SK-N-SH treated with all-trans-retinoic acid at 6 μM for 48 hours (cell line): ENCODE data around the gene CABP1.

Experiments
- ATAC-seq: fragments of 200-7000 bp; cut with Tn5 transposase; 3 replicates; pipeline ENCODE4 v1.9.1; 2020; ENCODE audit warnings: mild to moderate bottlenecking, moderate library complexity
- ARNTL ChIP-seq: fragments of 450-650 bp; formaldehyde crosslinking; IDR thresholded peaks from 2 replicates; pipeline ENCODE4 v1.5.0; 2020; ENCODE audit warnings: low read depth, mild to moderate bottlenecking, moderate library complexity, borderline replicate concordance
- BACH2 ChIP-seq: fragments of 250-450 bp; sonication (Bioruptor Pico); IDR thresholded peaks from 2 replicates; pipeline ENCODE4 v1.9.0; 2021; ENCODE audit warnings: mild to moderate bottlenecking, borderline replicate concordance
- CREB5 ChIP-seq: fragments of 250-450 bp; sonication (Bioruptor Pico); IDR thresholded peaks from 2 replicates; pipeline ENCODE4 v1.5.1; 2020; ENCODE audit warnings: low read depth, mild to moderate bottlenecking, moderate library complexity
- CSDC2 ChIP-seq: fragments of 250-450 bp; sonication (Bioruptor Pico); IDR thresholded peaks from 2 replicates; pipeline ENCODE4 v1.5.0; 2020; ENCODE audit warnings: mild to moderate bottlenecking, moderate library complexity
- ESRRG ChIP-seq: fragments of 250-450 bp; sonication (Bioruptor Pico); IDR thresholded peaks from 2 replicates; pipeline ENCODE4 v1.6.1; 2021; ENCODE audit warnings: mild to moderate bottlenecking
- GLIS3 ChIP-seq: fragments of 250-450 bp; sonication (Bioruptor Pico); IDR thresholded peaks from 2 replicates; pipeline ENCODE4 v1.5.0; 2020; ENCODE audit warnings: mild to moderate bottlenecking, moderate library complexity
- ISL1 ChIP-seq: fragments of 250-450 bp; sonication (Bioruptor Pico); IDR thresholded peaks from 2 replicates; pipeline ENCODE4 v2.1.2; 2022; ENCODE audit warnings: mild to moderate bottlenecking, moderate library complexity
- POU6F1 ChIP-seq: fragments of 250-450 bp; sonication (Bioruptor Pico); IDR thresholded peaks from 2 replicates; pipeline ENCODE4 v1.8.0; 2021; ENCODE audit warnings: low read depth, mild to moderate bottlenecking, moderate library complexity, borderline replicate concordance
- PPARA ChIP-seq: fragments of 250-450 bp; sonication (Bioruptor Pico); IDR thresholded peaks from 2 replicates; pipeline ENCODE4 v1.5.0; 2020; ENCODE audit warnings: mild to moderate bottlenecking, borderline replicate concordance
- RARB ChIP-seq: fragments of 250-450 bp; sonication (Bioruptor Pico); IDR thresholded peaks from 2 replicates; pipeline ENCODE4 v1.8.0; 2021; ENCODE audit warnings: mild to moderate bottlenecking, moderate library complexity
- SNAI2 ChIP-seq: fragments of 250-450 bp; sonication (Bioruptor Pico); IDR thresholded peaks from 2 replicates; pipeline ENCODE4 v1.5.0; 2020; ENCODE audit warnings: mild to moderate bottlenecking, moderate library complexity
- TCF4 ChIP-seq: fragments of 250-450 bp; sonication (Bioruptor Pico); IDR thresholded peaks from 2 replicates; pipeline ENCODE4 v1.8.0; 2021; ENCODE audit warnings: mild to moderate bottlenecking, moderate library complexity, borderline replicate concordance
- TOX ChIP-seq: fragments of 250-450 bp; sonication (Bioruptor Pico); IDR thresholded peaks from 2 replicates; pipeline ENCODE4 v1.8.0; 2021; ENCODE audit warnings: mild to moderate bottlenecking, moderate library complexity, borderline replicate concordance
- ZC3H10 ChIP-seq: fragments of 250-450 bp; sonication (Bioruptor Pico); IDR thresholded peaks from 2 replicates; pipeline ENCODE4 v1.5.1; 2021; ENCODE audit warnings: mild to moderate bottlenecking, moderate library complexity
- ZFP30 ChIP-seq: fragments of 450-650 bp; formaldehyde crosslinking; IDR thresholded peaks from 2 replicates; pipeline ENCODE4 v1.5.0; 2022; ENCODE audit warnings: mild to moderate bottlenecking, moderate library complexity
- ZNF565 ChIP-seq: fragments of 450-650 bp; formaldehyde crosslinking; conservative IDR thresholded peaks from 2 replicates; pipeline ENCODE4 v1.5.0; 2020; ENCODE audit warnings: low read depth, mild to moderate bottlenecking, moderate library complexity
- TF ChIP-seq, protein P1 (sequence below): fragments of 250-450 bp; sonication (Bioruptor Pico); IDR thresholded peaks from 2 replicates; pipeline ENCODE4 v1.8.0; 2020; ENCODE audit warnings: mild to moderate bottlenecking, moderate library complexity, borderline replicate concordance
- TF ChIP-seq, protein P2 (sequence below): fragments of 250-450 bp; sonication (Bioruptor Pico); IDR thresholded peaks from 2 replicates; pipeline ENCODE4 v1.5.0; 2020; ENCODE audit warnings: mild to moderate bottlenecking, moderate library complexity
- TF ChIP-seq, protein P3 (sequence below): fragments of 250-450 bp; sonication (Bioruptor Pico); IDR thresholded peaks from 2 replicates; pipeline ENCODE4 v1.5.1; 2021; ENCODE audit warnings: mild to moderate bottlenecking, moderate library complexity

CABP1 gene

DNA sequence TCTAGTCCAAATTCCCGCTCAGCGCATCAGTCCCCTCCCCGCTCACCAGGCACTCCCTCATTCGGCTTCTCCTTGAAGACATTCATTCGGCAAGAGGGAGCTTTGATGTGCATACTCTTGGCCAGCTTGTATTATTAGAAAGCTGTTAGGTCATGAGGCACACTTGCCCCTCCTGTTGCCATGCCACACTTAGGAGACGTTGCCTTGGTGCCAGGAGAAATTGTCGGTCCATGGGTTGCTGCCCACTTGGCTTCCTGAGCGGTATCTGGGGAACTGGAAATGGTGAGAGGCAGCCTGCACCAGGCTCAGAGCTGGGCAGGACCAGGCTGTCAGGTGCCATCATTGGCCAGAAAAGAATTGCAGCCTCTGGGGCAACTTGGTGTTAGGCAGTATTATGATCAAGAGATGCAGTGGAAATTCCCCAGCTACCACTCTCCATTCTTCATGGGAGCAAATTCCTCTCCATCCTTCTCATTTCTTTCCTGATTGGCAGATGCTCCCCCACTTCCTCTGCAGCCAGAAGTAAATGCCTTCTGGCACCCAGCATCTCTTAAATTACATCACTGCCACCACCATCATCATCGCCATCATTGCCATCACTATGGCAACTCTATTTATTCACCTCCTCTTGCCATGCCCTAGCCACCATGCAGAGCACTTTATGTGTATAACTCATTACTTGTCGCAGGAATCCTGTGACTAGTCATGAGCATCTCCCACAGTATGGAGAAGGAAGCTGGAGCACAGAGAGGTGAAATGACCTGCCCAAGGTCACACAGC is 12.4 kb downstream of the CABP1 start:
- TF ChIP-seq ZNF565 (no peak), GLIS3 (CRISPR knock-in tag) (no peak), ZC3H10 (CRISPR knock-in tag) (no peak), RARB (CRISPR knock-in tag) (no peak), PPARA (no peak), BACH2 (CRISPR knock-in tag) (no peak), ARNTL (CRISPR knock-in tag) (no peak)

DNA sequence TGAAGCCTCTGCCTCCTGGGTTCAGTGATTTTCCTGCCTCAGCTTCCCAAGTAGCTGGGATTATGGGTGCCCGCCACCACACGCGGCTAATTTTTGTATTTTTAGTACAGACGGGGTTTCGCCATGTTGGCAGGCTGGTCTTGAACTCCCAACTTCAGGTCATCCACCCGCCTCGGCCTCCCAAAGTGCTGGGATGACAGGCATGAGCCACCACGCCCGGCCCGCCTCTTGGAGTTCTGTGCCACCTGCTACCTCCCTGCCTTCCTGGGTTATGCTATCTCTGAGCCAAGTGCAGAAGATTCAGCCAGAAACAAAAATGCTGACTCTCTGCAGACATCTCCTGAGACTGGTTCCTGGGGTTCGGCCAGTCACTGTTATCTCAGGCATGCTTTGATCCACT is 13.2 kb downstream of the CABP1 start:
- no peak for ATAC-seq
- TF ChIP-seq CSDC2 (CRISPR knock-in tag) (no peak), ESRRG (CRISPR knock-in tag) (no peak), ZC3H10 (CRISPR knock-in tag) (no peak), ZNF565 (no peak), ZFP30 (CRISPR knock-in tag) (no peak), PPARA (no peak), POU6F1 (CRISPR knock-in tag) (no peak)
- TF ChIP-seq, protein P1, sequence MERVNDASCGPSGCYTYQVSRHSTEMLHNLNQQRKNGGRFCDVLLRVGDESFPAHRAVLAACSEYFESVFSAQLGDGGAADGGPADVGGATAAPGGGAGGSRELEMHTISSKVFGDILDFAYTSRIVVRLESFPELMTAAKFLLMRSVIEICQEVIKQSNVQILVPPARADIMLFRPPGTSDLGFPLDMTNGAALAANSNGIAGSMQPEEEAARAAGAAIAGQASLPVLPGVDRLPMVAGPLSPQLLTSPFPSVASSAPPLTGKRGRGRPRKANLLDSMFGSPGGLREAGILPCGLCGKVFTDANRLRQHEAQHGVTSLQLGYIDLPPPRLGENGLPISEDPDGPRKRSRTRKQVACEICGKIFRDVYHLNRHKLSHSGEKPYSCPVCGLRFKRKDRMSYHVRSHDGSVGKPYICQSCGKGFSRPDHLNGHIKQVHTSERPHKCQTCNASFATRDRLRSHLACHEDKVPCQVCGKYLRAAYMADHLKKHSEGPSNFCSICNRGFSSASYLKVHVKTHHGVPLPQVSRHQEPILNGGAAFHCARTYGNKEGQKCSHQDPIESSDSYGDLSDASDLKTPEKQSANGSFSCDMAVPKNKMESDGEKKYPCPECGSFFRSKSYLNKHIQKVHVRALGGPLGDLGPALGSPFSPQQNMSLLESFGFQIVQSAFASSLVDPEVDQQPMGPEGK: no peak
- TF ChIP-seq, protein P2, sequence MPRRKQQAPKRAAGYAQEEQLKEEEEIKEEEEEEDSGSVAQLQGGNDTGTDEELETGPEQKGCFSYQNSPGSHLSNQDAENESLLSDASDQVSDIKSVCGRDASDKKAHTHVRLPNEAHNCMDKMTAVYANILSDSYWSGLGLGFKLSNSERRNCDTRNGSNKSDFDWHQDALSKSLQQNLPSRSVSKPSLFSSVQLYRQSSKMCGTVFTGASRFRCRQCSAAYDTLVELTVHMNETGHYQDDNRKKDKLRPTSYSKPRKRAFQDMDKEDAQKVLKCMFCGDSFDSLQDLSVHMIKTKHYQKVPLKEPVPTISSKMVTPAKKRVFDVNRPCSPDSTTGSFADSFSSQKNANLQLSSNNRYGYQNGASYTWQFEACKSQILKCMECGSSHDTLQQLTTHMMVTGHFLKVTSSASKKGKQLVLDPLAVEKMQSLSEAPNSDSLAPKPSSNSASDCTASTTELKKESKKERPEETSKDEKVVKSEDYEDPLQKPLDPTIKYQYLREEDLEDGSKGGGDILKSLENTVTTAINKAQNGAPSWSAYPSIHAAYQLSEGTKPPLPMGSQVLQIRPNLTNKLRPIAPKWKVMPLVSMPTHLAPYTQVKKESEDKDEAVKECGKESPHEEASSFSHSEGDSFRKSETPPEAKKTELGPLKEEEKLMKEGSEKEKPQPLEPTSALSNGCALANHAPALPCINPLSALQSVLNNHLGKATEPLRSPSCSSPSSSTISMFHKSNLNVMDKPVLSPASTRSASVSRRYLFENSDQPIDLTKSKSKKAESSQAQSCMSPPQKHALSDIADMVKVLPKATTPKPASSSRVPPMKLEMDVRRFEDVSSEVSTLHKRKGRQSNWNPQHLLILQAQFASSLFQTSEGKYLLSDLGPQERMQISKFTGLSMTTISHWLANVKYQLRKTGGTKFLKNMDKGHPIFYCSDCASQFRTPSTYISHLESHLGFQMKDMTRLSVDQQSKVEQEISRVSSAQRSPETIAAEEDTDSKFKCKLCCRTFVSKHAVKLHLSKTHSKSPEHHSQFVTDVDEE (CRISPR knock-in tag): no peak
- TF ChIP-seq, all 23 proteins: peak for 0

More for the DNA sequence above, 12.4 kb downstream of the CABP1 start:
- no peak for ATAC-seq

DNA sequence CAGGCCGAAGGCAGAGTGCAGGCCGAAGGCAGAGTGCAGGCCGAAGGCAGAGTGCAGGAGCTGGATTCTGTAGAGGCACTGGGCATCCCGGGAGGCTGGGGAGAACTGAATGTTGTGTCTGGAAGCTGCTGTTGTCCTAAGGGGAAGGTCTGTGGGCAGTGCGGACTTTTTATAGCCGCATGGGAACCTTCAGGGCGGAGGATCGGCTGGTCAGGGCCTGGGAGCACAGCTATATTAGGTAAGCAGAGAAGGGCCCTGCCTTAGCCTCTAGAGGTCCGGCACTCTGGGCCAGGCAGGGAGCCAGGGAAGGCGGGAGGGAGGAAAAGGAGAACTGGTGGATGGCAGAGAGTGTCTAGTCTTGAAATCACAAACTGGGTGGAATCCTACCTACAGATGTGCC is 14.2 kb downstream of the CABP1 start:
- TF ChIP-seq SNAI2 (CRISPR knock-in tag) (no peak), ZC3H10 (CRISPR knock-in tag) (no peak), RARB (CRISPR knock-in tag) (no peak), BACH2 (CRISPR knock-in tag) (no peak)
- TF ChIP-seq, protein P1: no peak
- no peak for ATAC-seq

GRCh38 chr12:120656008-120656407 is 15.6 kb downstream of the CABP1 start:
- ATAC-seq: no peak
- TF ChIP-seq TCF4 (CRISPR knock-in tag): no peak
- no peak for TF ChIP-seq ZNF565
- no peak for TF ChIP-seq ISL1 (CRISPR knock-in tag)
- no peak for TF ChIP-seq TOX
- no peak for TF ChIP-seq ARNTL (CRISPR knock-in tag)
- TF ChIP-seq, protein P3, sequence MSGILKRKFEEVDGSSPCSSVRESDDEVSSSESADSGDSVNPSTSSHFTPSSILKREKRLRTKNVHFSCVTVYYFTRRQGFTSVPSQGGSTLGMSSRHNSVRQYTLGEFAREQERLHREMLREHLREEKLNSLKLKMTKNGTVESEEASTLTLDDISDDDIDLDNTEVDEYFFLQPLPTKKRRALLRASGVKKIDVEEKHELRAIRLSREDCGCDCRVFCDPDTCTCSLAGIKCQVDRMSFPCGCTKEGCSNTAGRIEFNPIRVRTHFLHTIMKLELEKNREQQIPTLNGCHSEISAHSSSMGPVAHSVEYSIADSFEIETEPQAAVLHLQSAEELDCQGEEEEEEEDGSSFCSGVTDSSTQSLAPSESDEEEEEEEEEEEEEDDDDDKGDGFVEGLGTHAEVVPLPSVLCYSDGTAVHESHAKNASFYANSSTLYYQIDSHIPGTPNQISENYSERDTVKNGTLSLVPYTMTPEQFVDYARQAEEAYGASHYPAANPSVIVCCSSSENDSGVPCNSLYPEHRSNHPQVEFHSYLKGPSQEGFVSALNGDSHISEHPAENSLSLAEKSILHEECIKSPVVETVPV: no peak
- no peak for TF ChIP-seq POU6F1 (CRISPR knock-in tag)
- no peak for TF ChIP-seq BACH2 (CRISPR knock-in tag)
- TF ChIP-seq PPARA: no peak
- no peak for TF ChIP-seq ZC3H10 (CRISPR knock-in tag)
- no peak for TF ChIP-seq ESRRG (CRISPR knock-in tag)
- TF ChIP-seq CREB5 (CRISPR knock-in tag): no peak
